ENCODE results near the gene PYGB.
A peak's percentile ranks its signal among the peaks of the same experiment; 100 is the strongest.

- TF ChIP-seq POLR2A (IDR thresholded peaks at IDR 0.05; ENCODE audit: extremely low read depth, insufficient read length) (no peak), CTCF (IDR thresholded peaks at IDR 0.05; ENCODE audit: low read depth, low read length) (peak; percentile 71), MAX (IDR thresholded peaks at IDR 0.05; ENCODE audit: low read depth, low read length) (no peak)
Measured at GRCh38 chr20:25296094-25297093, 48.5 kb downstream of the PYGB start.
